Neural progenitor cell (in vitro differentiated cells): Measurements from ENCODE around the gene BRI3BP. TPM values are rescaled to one million over a fixed set of nuclear protein-coding genes. Genes with fewer than 3 reads are reported as not detected.

ENCODE experiments used
- DNase-seq: peaks from one replicate; pipeline ENCODE4 v3.0.0-alpha.2; 2016; ENCODE audit warnings: low spot score
- H2AFZ ChIP-seq: fragments of 200-600 bp; sonication (generic); replicated peaks from 2 replicates; pipeline ENCODE4 v1.6.1; 2016; ENCODE audit warnings: antibody characterized with exemption
- H3F3A ChIP-seq: fragments of 200-600 bp; sonication (generic); 2 replicates; pipeline ENCODE4 v1.6.1; 2016; ENCODE audit warnings: antibody characterized with exemption, low read depth
- H3K27ac ChIP-seq: fragments of 200-600 bp; sonication (generic); 2 replicates; pipeline ENCODE4 v1.5.1; 2016; ENCODE audit warnings: mild to moderate bottlenecking
- H3K27me3 ChIP-seq: fragments of 200-600 bp; sonication (generic); 2 replicates; pipeline ENCODE4 v1.6.1; 2016; ENCODE audit warnings: mild to moderate bottlenecking, moderate library complexity
- H3K36me3 ChIP-seq: fragments of 200-600 bp; sonication (generic); 2 replicates; pipeline ENCODE4 v1.5.1; 2016
- H3K4me1 ChIP-seq: fragments of 200-600 bp; sonication (generic); 2 replicates; pipeline ENCODE4 v1.6.1; 2016; ENCODE audit warnings: mixed run types
- H3K4me2 ChIP-seq: fragments of 200-600 bp; sonication (generic); 2 replicates; pipeline ENCODE4 v1.6.1; 2016
- H3K4me3 ChIP-seq: fragments of 200-600 bp; sonication (generic); 2 replicates; pipeline ENCODE4 v1.5.1; 2016
- H3K79me2 ChIP-seq: fragments of 200-600 bp; sonication (generic); 2 replicates; pipeline ENCODE4 v1.6.1; 2016; ENCODE audit warnings: low read depth
- H3K9ac ChIP-seq: fragments of 200-600 bp; sonication (generic); 2 replicates; pipeline ENCODE4 v1.6.1; 2016
- H3K9me3 ChIP-seq: fragments of 200-600 bp; sonication (generic); 2 replicates; pipeline ENCODE4 v1.5.1; 2016; ENCODE audit warnings: low read depth
- H4K20me1 ChIP-seq: fragments of 200-600 bp; sonication (generic); 2 replicates; pipeline ENCODE4 v1.6.1; 2016; ENCODE audit warnings: low read depth
- H3K27ac Mint-ChIP-seq: 3 replicates; pipeline ENCODE4 v1.8.0; 2021; ENCODE audit warnings: mixed read lengths
- H3K27me3 Mint-ChIP-seq: 2 replicates; pipeline ENCODE4 v1.8.0; 2022; ENCODE audit warnings: low read depth, mild to moderate bottlenecking, inconsistent platforms, moderate library complexity, mixed read lengths; ENCODE audit not compliant: insufficient read depth
- H3K36me3 Mint-ChIP-seq: 3 replicates; pipeline ENCODE4 v1.8.0; 2021; ENCODE audit warnings: mixed read lengths
- H3K4me1 Mint-ChIP-seq: 3 replicates; pipeline ENCODE4 v1.8.0; 2021; ENCODE audit warnings: mixed read lengths
- H3K4me3 Mint-ChIP-seq: 3 replicates; pipeline ENCODE4 v1.8.0; 2021; ENCODE audit warnings: mild to moderate bottlenecking, moderate library complexity, mixed read lengths
- H3K9me3 Mint-ChIP-seq: 3 replicates; pipeline ENCODE4 v1.8.0; 2020; ENCODE audit warnings: mixed read lengths
- CTCF ChIP-seq: fragments of 200-600 bp; sonication (generic); IDR thresholded peaks from 2 replicates; pipeline ENCODE4 v1.5.1; 2017; ENCODE audit warnings: antibody characterized with exemption, mild to moderate bottlenecking
- EZH2 ChIP-seq: fragments of 200-600 bp; sonication (generic); IDR thresholded peaks from 2 replicates; pipeline ENCODE4 v1.6.1; 2017; ENCODE audit warnings: antibody characterized with exemption, mild to moderate bottlenecking, moderate library complexity
- EZH2phosphoT487 ChIP-seq: fragments of 200-600 bp; sonication (generic); IDR thresholded peaks from 2 replicates; pipeline ENCODE4 v1.6.1; 2017; ENCODE audit warnings: antibody characterized with exemption
- total RNA-seq: library from RNA; depleted of rRNA; stranded (reverse); fragments of >200 nt; gene quantifications from 2 replicates; pipeline ENCODE4 v1.2.3, GENCODE V29; 2015; ENCODE audit warnings: low replicate concordance

BRI3BP gene
- total RNA-seq, 1 donor from 2014 or later, result 2.5 TPM

- Histone ChIP-seq H3K27me3 (no peaks in the 10 kb centered on the region), H3K36me3 (no peaks in the 10 kb centered on the region), H4K20me1 (no peaks in the 10 kb centered on the region), H3K4me2 (no peak overlapping the region), H3K9ac (no peak overlapping the region), H2AFZ (no peak overlapping the region), H3F3A (no peaks in the 10 kb centered on the region), H3K27ac (no peak overlapping the region), H3K9me3 (no peaks in the 10 kb centered on the region), H3K79me2 (no peaks in the 10 kb centered on the region), H3K4me1 (no peaks in the 10 kb centered on the region), H3K4me3 (no peak overlapping the region)
- Mint-ChIP-seq H3K4me3 (peak overlapping the region; percentile 16), H3K36me3 (peaks cover 6% of the 10 kb centered on the region), H3K4me1 (no peaks in the 10 kb centered on the region), H3K27ac (no peak overlapping the region), H3K9me3 (no peaks in the 10 kb centered on the region), H3K27me3 (no peaks in the 10 kb centered on the region)
- TF ChIP-seq EZH2, result no peak
- no peak for TF ChIP-seq EZH2phosphoT487
- no peak for TF ChIP-seq CTCF
- DNase-seq, result no peak
These were observed 20.5 kb downstream of the BRI3BP start for GRCh38 chr12:125013816-125014442.

GRCh38 chr12:125014526-125014925 lies 21.1 kb downstream of the BRI3BP start:
- no peak overlapping the region for H3K4me3 Mint-ChIP-seq
- H3K4me1 Mint-ChIP-seq, result no peaks in the 10 kb centered on the region
- Histone ChIP-seq H4K20me1 (no peaks in the 10 kb centered on the region), H3K27ac (no peak overlapping the region), H3F3A (no peaks in the 10 kb centered on the region), H3K4me3 (no peak overlapping the region), H2AFZ (no peak overlapping the region), H3K36me3 (no peaks in the 10 kb centered on the region), H3K4me1 (no peaks in the 10 kb centered on the region), H3K9ac (no peak overlapping the region), H3K79me2 (no peaks in the 10 kb centered on the region), H3K4me2 (no peak overlapping the region), H3K9me3 (no peaks in the 10 kb centered on the region), H3K27me3 (no peaks in the 10 kb centered on the region)
- TF ChIP-seq EZH2, result no peak
- TF ChIP-seq CTCF, result no peak
- TF ChIP-seq EZH2phosphoT487, result no peak
- H3K27ac Mint-ChIP-seq, result no peak overlapping the region
- no peaks in the 10 kb centered on the region for H3K9me3 Mint-ChIP-seq
- peaks cover 8% of the 10 kb centered on the region for H3K36me3 Mint-ChIP-seq
- no peaks in the 10 kb centered on the region for H3K27me3 Mint-ChIP-seq
- DNase-seq, result no peak

DNA sequence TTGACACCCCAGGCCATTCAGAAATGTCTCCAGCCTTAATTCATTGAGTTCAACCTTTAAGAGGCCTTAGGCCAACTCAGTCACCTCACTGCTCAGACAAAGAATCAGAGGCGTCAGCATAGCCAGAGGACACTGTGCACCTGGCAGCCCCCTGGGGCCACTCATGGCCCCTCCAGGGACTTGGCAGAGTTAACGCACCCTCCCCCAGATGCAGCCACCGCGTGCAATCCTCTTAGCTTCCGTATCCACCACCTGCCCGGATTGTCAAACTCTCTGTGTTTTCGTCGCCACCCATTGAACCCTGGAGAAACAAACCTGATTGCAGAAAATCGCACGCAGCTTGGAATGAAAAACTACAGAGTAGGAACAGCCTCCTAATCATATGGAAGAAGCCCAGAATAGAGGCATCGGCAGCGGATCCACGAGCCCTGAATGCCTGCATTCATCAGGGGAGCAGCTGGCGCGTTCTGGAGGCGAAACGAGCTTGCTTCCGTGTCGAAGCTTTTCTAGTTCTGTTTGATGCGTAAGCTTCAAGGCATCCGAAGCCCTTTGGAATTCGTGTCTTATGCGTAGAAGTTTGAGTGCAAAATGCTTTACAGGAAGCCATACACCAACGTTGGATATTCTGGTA lies 22.4 kb downstream of the BRI3BP start:
- Histone ChIP-seq H3K9ac (no peak overlapping the region), H4K20me1 (no peaks in the 10 kb centered on the region), H3K27me3 (no peaks in the 10 kb centered on the region), H3K36me3 (no peaks in the 10 kb centered on the region), H3K79me2 (no peaks in the 10 kb centered on the region), H3K4me2 (no peak overlapping the region), H3F3A (no peaks in the 10 kb centered on the region), H2AFZ (no peak overlapping the region), H3K27ac (no peak overlapping the region), H3K4me1 (no peaks in the 10 kb centered on the region), H3K4me3 (no peak overlapping the region), H3K9me3 (no peaks in the 10 kb centered on the region)
- TF ChIP-seq CTCF, result no peak
- H3K27ac Mint-ChIP-seq, result no peak overlapping the region
- H3K27me3 Mint-ChIP-seq, result no peaks in the 10 kb centered on the region
- no peak overlapping the region for H3K4me3 Mint-ChIP-seq
- DNase-seq, result no peak
- peaks cover 8% of the 10 kb centered on the region for H3K36me3 Mint-ChIP-seq
- no peaks in the 10 kb centered on the region for H3K4me1 Mint-ChIP-seq
- H3K9me3 Mint-ChIP-seq, result no peaks in the 10 kb centered on the region
